ENCODE results near the gene FLOT2. TPM values are rescaled to one million over a fixed set of nuclear protein-coding genes. Genes with fewer than 3 reads are reported as not detected.

FLOT2 gene
- total and polyA plus RNA-seq, 2 donors (not counting 1 experiment from before 2014, with no cell fraction given) = 48.9 to 81.1 TPM

DNA sequence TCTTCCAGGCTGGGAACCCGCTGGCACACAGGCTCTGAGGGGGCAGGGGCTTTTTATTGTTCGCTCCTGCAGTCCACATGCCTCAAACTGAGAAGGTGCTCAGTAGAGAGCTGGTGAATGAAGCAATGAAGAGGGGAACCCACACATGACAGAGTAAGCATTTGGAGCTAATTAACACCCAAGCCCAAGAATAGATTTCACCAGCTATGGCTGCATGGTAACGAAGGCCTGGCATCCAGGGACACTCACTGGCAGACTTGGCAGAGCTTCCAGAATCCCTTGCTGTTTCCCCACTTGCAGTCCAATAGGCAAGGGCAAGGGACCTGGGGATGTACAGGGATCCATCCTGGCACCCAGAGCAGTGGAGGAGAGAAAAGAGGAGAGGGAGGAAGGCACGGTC is 12.2 kb downstream of the FLOT2 start:
- Histone ChIP-seq H3K9ac (ENCODE audit: insufficient read depth, low read length) (no peak overlapping the region), H4K20me1 (ENCODE audit: control insufficient read depth, extremely low read depth, insufficient read depth, low read length) (no peaks in the 10 kb centered on the region)

DNA sequence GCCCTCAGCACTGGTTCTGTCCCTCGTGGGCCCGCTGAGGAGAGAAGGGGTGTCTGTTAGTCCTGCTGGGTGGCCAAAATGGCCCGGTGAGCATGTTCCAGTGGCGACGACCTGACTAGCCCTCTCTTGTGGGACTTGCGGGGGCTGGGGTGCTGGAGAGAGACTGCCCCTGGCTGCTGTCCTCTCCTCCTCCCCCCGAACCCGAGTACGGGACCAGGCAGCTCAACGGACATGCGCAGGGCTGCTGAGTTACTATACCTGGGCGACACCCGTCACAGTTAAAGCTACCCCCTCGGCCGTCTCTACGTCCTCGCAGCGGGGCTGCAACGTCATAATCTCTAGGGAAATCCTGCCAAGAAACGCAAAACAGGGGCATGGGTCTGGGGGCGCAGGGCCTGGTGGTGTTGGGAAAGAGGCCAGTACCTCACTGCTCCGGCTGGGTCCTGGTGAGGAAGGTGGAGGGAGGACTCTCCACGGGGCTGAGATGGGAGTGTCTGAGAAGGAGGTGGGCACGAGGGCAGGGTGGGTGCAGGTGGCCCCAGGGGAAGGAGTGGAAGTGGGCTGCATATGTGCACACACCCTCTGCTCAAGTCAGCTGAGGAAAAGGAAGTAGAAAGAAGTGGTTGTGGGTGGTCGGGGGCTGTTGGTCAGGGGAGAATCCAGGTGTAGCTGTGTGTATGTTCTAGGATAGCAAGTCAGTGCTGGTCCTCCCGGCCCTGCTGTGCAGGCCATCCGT is 13.4 kb downstream of the FLOT2 start:
- no peak overlapping the region for H2AFZ ChIP-seq (ENCODE audit: low read length)
- no peak for DNase-seq (ENCODE audit: low read depth in 2 of 2)

More for the DNA sequence above, 12.2 kb downstream of the FLOT2 start:
- H3K36me3 ChIP-seq (ENCODE audit: control insufficient read depth, insufficient read depth, low read length) = peaks cover 27% of the 10 kb centered on the region
- no peaks in the 10 kb centered on the region for H3K27me3 ChIP-seq (ENCODE audit: control insufficient read depth, insufficient read depth, low read length)
- no peak for DNase-seq (ENCODE audit: low read depth in 2 of 2)
- no peak overlapping the region for H3K4me2 ChIP-seq (ENCODE audit: extremely low read depth, insufficient read depth, low read length)
- H3K27ac ChIP-seq (ENCODE audit: insufficient read depth, low read length) = no peak overlapping the region
- no peak for TF ChIP-seq EZH2 (IDR thresholded peaks at IDR 0.05; ENCODE audit: low read length, missing control alignments)
- TF ChIP-seq, protein P1, sequence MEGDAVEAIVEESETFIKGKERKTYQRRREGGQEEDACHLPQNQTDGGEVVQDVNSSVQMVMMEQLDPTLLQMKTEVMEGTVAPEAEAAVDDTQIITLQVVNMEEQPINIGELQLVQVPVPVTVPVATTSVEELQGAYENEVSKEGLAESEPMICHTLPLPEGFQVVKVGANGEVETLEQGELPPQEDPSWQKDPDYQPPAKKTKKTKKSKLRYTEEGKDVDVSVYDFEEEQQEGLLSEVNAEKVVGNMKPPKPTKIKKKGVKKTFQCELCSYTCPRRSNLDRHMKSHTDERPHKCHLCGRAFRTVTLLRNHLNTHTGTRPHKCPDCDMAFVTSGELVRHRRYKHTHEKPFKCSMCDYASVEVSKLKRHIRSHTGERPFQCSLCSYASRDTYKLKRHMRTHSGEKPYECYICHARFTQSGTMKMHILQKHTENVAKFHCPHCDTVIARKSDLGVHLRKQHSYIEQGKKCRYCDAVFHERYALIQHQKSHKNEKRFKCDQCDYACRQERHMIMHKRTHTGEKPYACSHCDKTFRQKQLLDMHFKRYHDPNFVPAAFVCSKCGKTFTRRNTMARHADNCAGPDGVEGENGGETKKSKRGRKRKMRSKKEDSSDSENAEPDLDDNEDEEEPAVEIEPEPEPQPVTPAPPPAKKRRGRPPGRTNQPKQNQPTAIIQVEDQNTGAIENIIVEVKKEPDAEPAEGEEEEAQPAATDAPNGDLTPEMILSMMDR (conservative IDR thresholded peaks at IDR 0.05 in 1 of 2, IDR thresholded peaks at IDR 0.05 in 1 of 2; ENCODE audit: low read depth in 1 of 2, low read length in 2 of 2) = no peak
- no peaks in the 10 kb centered on the region for H3K4me1 ChIP-seq (ENCODE audit: control insufficient read depth, extremely low read depth, insufficient read depth, low read length)
- H3K4me3 ChIP-seq (replicated peaks in 1 of 4; ENCODE audit: control extremely low read depth in 1 of 4, insufficient read depth in 1 of 4, low read depth in 3 of 4, low read length in 4 of 4) = no peak overlapping the region
- H3K9me3 ChIP-seq (ENCODE audit: control insufficient read depth, insufficient read depth, low read depth, low read length) = no peaks in the 10 kb centered on the region
- H3K79me2 ChIP-seq (ENCODE audit: control insufficient read depth, insufficient read depth, low read length) = no peaks in the 10 kb centered on the region
- H2AFZ ChIP-seq (ENCODE audit: low read length) = no peak overlapping the region

DNA sequence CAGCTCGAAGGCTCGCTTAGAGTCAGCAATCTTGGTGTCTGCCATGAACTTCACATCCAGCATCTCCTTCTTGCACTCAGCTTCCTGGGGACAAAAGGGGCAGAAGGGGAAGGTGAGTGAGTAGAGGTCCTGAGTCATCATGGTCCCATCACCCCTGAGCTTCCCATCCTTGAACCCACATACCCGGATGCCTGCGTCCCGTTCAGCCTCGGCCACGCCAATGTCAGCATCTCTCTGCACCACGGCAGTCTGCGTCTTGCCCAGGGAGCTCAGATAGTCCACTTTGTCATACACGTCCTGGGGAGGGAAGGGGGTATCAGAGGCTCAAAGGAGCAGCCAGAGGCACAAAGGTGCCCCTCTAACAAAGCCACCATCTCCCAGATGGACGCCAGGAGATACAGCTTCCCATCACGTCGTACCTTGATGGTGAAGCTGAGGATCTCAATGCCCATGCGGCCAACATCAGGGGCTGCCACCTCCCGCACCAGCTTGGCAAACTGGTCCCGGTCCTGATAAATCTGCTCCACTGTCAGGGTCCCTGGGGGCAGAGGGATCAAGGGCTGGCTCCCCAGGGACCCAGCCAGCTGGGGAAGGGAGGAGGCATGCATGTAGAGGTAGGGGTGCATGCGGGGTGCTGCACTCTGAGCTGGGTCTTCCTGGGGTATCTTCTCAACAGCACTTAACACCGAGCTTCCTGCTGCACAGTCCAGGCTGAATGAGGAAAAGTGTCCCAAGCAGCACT is 15.2 kb downstream of the FLOT2 start:
- Histone ChIP-seq H3K4me2 (ENCODE audit: extremely low read depth, insufficient read depth, low read length) (no peak overlapping the region), H3K27ac (ENCODE audit: insufficient read depth, low read length) (no peak overlapping the region), H2AFZ (ENCODE audit: low read length) (no peak overlapping the region), H3K27me3 (ENCODE audit: control insufficient read depth, insufficient read depth, low read length) (no peaks in the 10 kb centered on the region), H4K20me1 (ENCODE audit: control insufficient read depth, extremely low read depth, insufficient read depth, low read length) (no peaks in the 10 kb centered on the region), H3K36me3 (ENCODE audit: control insufficient read depth, insufficient read depth, low read length) (peaks cover 35% of the 10 kb centered on the region), H3K9me3 (ENCODE audit: control insufficient read depth, insufficient read depth, low read depth, low read length) (no peaks in the 10 kb centered on the region), H3K4me1 (ENCODE audit: control insufficient read depth, extremely low read depth, insufficient read depth, low read length) (no peaks in the 10 kb centered on the region), H3K4me3 (replicated peaks in 1 of 4; ENCODE audit: control extremely low read depth in 1 of 4, insufficient read depth in 1 of 4, low read depth in 3 of 4, low read length in 4 of 4) (no peak overlapping the region), H3K79me2 (ENCODE audit: control insufficient read depth, insufficient read depth, low read length) (no peaks in the 10 kb centered on the region), H3K9ac (ENCODE audit: insufficient read depth, low read length) (no peak overlapping the region)
- no peak for DNase-seq (ENCODE audit: low read depth in 2 of 2)
- no peak for TF ChIP-seq EZH2 (IDR thresholded peaks at IDR 0.05; ENCODE audit: low read length, missing control alignments)
- TF ChIP-seq, protein P1 (conservative IDR thresholded peaks at IDR 0.05 in 1 of 2, IDR thresholded peaks at IDR 0.05 in 1 of 2; ENCODE audit: low read depth in 1 of 2, low read length in 2 of 2) = no peak

More for the DNA sequence above, 13.4 kb downstream of the FLOT2 start:
- H3K9ac ChIP-seq (ENCODE audit: insufficient read depth, low read length) = no peak overlapping the region
- H3K27me3 ChIP-seq (ENCODE audit: control insufficient read depth, insufficient read depth, low read length) = no peaks in the 10 kb centered on the region
- H3K36me3 ChIP-seq (ENCODE audit: control insufficient read depth, insufficient read depth, low read length) = peaks cover 35% of the 10 kb centered on the region
- H3K4me1 ChIP-seq (ENCODE audit: control insufficient read depth, extremely low read depth, insufficient read depth, low read length) = no peaks in the 10 kb centered on the region
- no peak overlapping the region for H3K4me3 ChIP-seq (replicated peaks in 1 of 4; ENCODE audit: control extremely low read depth in 1 of 4, insufficient read depth in 1 of 4, low read depth in 3 of 4, low read length in 4 of 4)
- H3K4me2 ChIP-seq (ENCODE audit: extremely low read depth, insufficient read depth, low read length) = no peak overlapping the region
- no peaks in the 10 kb centered on the region for H4K20me1 ChIP-seq (ENCODE audit: control insufficient read depth, extremely low read depth, insufficient read depth, low read length)
- no peaks in the 10 kb centered on the region for H3K9me3 ChIP-seq (ENCODE audit: control insufficient read depth, insufficient read depth, low read depth, low read length)
- TF ChIP-seq EZH2 (IDR thresholded peaks at IDR 0.05; ENCODE audit: low read length, missing control alignments) = no peak
- TF ChIP-seq, protein P1 (conservative IDR thresholded peaks at IDR 0.05 in 1 of 2, IDR thresholded peaks at IDR 0.05 in 1 of 2; ENCODE audit: low read depth in 1 of 2, low read length in 2 of 2) = no peak
- H3K79me2 ChIP-seq (ENCODE audit: control insufficient read depth, insufficient read depth, low read length) = no peaks in the 10 kb centered on the region
- no peak overlapping the region for H3K27ac ChIP-seq (ENCODE audit: insufficient read depth, low read length)

All from fibroblast of lung (primary cell).